Breast epithelium (tissue), 4 donors: ENCODE measurements around the gene UFC1. TPM values are rescaled to one million over a fixed set of nuclear protein-coding genes. Genes with fewer than 3 reads are reported as not detected.

ENCODE experiments used
- DNase-seq, 2 donors: peaks; one replicate each; pipeline ENCODE4 v3.0.0-alpha.2; 2019; ENCODE audit warnings: low spot score in 2 of 2
- H3K27ac ChIP-seq, 2 donors: fragments of 200-600 bp; sonication (generic) in 1 of 2; one replicate each; pipeline ENCODE4 v1.5.1; 2016 to 2019; ENCODE audit warnings: mild to moderate bottlenecking in 1 of 2
- H3K27me3 ChIP-seq, 2 donors: fragments of 200-600 bp; sonication (generic) in 1 of 2; one replicate each; pipeline versions ENCODE4 v1.5.1 to v1.6.0; 2017 to 2019; ENCODE audit warnings: control low read depth in 1 of 2, mild to moderate bottlenecking in 1 of 2
- H3K36me3 ChIP-seq: fragments of 200-600 bp; one replicate; pipeline ENCODE4 v1.5.1; 2019
- H3K4me1 ChIP-seq, 2 donors: fragments of 200-600 bp; sonication (generic); one replicate each; pipeline ENCODE4 v1.5.1; 2016 to 2019; ENCODE audit warnings: control low read depth in 1 of 2
- H3K4me3 ChIP-seq, 3 donors: fragments of 200-600 bp; sonication (generic); 1 replicate in 2 of 3; 2 replicates in 1 of 3; pipeline ENCODE4 v1.5.1; 2016 to 2019; ENCODE audit warnings: mild to moderate bottlenecking in 3 of 3, moderate library complexity in 2 of 3
- H3K9me3 ChIP-seq, 2 donors: fragments of 200-600 bp; sonication (generic) in 1 of 2; one replicate each; pipeline ENCODE4 v1.5.1; 2016 to 2019; ENCODE audit warnings: control low read depth in 1 of 2
- CTCF ChIP-seq, 3 donors: fragments of 450-650 bp; IDR thresholded peaks; one replicate each; pipeline ENCODE4 v1.5.1; 2016 to 2017; ENCODE audit warnings: antibody characterized with exemption in 3 of 3, mild to moderate bottlenecking in 3 of 3, moderate library complexity in 3 of 3
- POLR2A ChIP-seq: fragments of 450-650 bp; IDR thresholded peaks from one replicate; pipeline ENCODE4 v1.6.1; 2016; ENCODE audit warnings: antibody characterized with exemption, mild to moderate bottlenecking, moderate library complexity
- POLR2AphosphoS5 ChIP-seq, 3 donors: sonication (generic); formaldehyde crosslinking; IDR thresholded peaks; one replicate each; pipeline ENCODE4 v1.6.1; 2017; ENCODE audit warnings: antibody characterized with exemption in 3 of 3
- intact Hi-C: fragments of 100-400 bp; cut with DNase I; formaldehyde crosslinking; loops from one replicate; pipeline ENCODE4 v1.15.1; 2023; ENCODE audit warnings: low total_unique reads
- total RNA-seq, 3 donors: library from RNA; depleted of rRNA; stranded (reverse); fragments of >200 nt; gene quantifications; one replicate each; pipeline ENCODE4 v1.1.0, GENCODE V29; 2016

The UFC1 gene
- total RNA-seq, result 10 to 100 TPM; 76.0 to 90.3 (median 87.5) TPM

- peak within 1 kb of the TSS; percentile 62 to 76 (median 72) for H3K4me3 ChIP-seq
- peaks cover 0 to 3% of the 10 kb centered on the region in 2 donors for H3K4me1 ChIP-seq
- H3K27ac ChIP-seq, result peak within 1 kb of the TSS; percentile 97 to 98
- no peak for TF ChIP-seq POLR2A
- TF ChIP-seq CTCF (IDR thresholded peaks at IDR 0.05), result no peak
- peak; percentile 82 to 86 (median 82) for TF ChIP-seq POLR2AphosphoS5 (IDR thresholded peaks at IDR 0.05)
- DNase-seq, result peak; percentile 79 to 81
- H3K36me3 ChIP-seq, result no peaks in the 10 kb centered on the region
- H3K9me3 ChIP-seq, result no peaks in the 10 kb centered on the region
- H3K27me3 ChIP-seq, result no peaks in the 10 kb centered on the region
- intact Hi-C loops, result no loop called here
These were observed at the start of gene UFC1 for GRCh38 chr1:161153682-161154337. UFC1 (plus strand) TSS chr1:161153978; CDS start chr1:161153998, 20 bp downstream.

- H3K27ac ChIP-seq, result no peak overlapping the region
- TF ChIP-seq POLR2AphosphoS5 (IDR thresholded peaks at IDR 0.05) (no peak), CTCF (IDR thresholded peaks at IDR 0.05) (no peak), POLR2A (no peak)
- DNase-seq, result no peak
- no peak overlapping the region for H3K4me3 ChIP-seq
- intact Hi-C loops, result no loop called here
- no peaks in the 10 kb centered on the region for H3K9me3 ChIP-seq
- H3K36me3 ChIP-seq, result no peaks in the 10 kb centered on the region
- H3K4me1 ChIP-seq, result no peaks in the 10 kb centered on the region
- H3K27me3 ChIP-seq, result no peaks in the 10 kb centered on the region
These were observed 47.3 kb upstream of the UFC1 start for GRCh38 chr1:161106431-161106830.

- no peaks in the 10 kb centered on the region for H3K4me1 ChIP-seq
- intact Hi-C loops, result loop anchor here (10.0 kb wide), 1 partner anchor 386 kb away; no protein-coding TSS in a partner anchor
- no peak overlapping the region for H3K4me3 ChIP-seq
- H3K36me3 ChIP-seq, result no peaks in the 10 kb centered on the region
- no peak for TF ChIP-seq POLR2AphosphoS5 (IDR thresholded peaks at IDR 0.05)
- TF ChIP-seq CTCF (IDR thresholded peaks at IDR 0.05), result no peak
- TF ChIP-seq POLR2A, result no peak
- no peaks in the 10 kb centered on the region for H3K9me3 ChIP-seq
- no peak overlapping the region for H3K27ac ChIP-seq
- no peaks in the 10 kb centered on the region for H3K27me3 ChIP-seq
- DNase-seq, result no peak
These were observed 42.7 kb upstream of the UFC1 start for GRCh38 chr1:161111117-161111516.

GRCh38 chr1:161111527-161111926, 42.3 kb upstream of the UFC1 start:
- H3K27me3 ChIP-seq, result no peaks in the 10 kb centered on the region
- intact Hi-C loops, result loop anchor here (10.0 kb wide), 1 partner anchor 387 kb away; no protein-coding TSS in a partner anchor
- no peak for TF ChIP-seq CTCF (IDR thresholded peaks at IDR 0.05)
- no peak for TF ChIP-seq POLR2A
- TF ChIP-seq POLR2AphosphoS5 (IDR thresholded peaks at IDR 0.05), result no peak
- H3K9me3 ChIP-seq, result no peaks in the 10 kb centered on the region
- H3K4me3 ChIP-seq, result no peak overlapping the region
- peaks cover 0 to under 1% of the 10 kb centered on the region in 2 donors for H3K4me1 ChIP-seq
- no peaks in the 10 kb centered on the region for H3K36me3 ChIP-seq
- DNase-seq, result no peak
- no peak overlapping the region for H3K27ac ChIP-seq

GRCh38 chr1:161113915-161114314, 39.9 kb upstream of the UFC1 start:
- DNase-seq, result no peak
- Histone ChIP-seq H3K4me1 (peaks cover under 1 to 13% of the 10 kb centered on the region in 2 donors), H3K4me3 (no peak overlapping the region), H3K27me3 (no peaks in the 10 kb centered on the region), H3K27ac (no peak overlapping the region), H3K9me3 (no peaks in the 10 kb centered on the region), H3K36me3 (no peaks in the 10 kb centered on the region)
- TF ChIP-seq CTCF (IDR thresholded peaks at IDR 0.05), result no peak
- no peak for TF ChIP-seq POLR2AphosphoS5 (IDR thresholded peaks at IDR 0.05)
- TF ChIP-seq POLR2A, result no peak
- intact Hi-C loops, result loop anchor here (10.0 kb wide), 1 partner anchor 389 kb away; no protein-coding TSS in a partner anchor
